GM21576 (cell line): Measurements from ENCODE around the gene RPL22.

Source experiments
- ATAC-seq: cut with Tn5 transposase; IDR thresholded peaks from one replicate; pipeline ENCODE4 v1.9.1; 2021; ENCODE audit warnings: mild to moderate bottlenecking, moderate library complexity; ENCODE audit not compliant: unreplicated experiment

Gene RPL22

DNA sequence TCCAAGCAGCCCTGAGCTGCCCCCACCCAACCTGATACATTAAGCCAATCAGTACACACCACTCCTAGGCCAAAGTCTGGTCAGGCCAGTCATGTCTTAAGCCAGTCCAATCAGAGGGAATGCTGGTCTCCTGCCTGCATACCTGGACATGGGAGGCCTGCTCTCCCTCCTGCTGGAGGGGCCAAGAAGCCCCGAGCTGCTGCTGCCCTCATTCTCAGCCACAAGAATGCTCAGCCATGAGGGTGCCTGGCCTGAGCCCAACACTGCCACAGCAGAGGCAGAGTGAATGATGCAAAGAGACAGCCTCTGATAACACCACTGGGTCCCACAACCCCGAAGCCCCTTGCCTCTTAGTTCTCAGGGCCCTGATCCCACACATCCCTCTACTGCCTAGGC, 42.3 kb downstream of the RPL22 start:
- no peak for ATAC-seq

DNA sequence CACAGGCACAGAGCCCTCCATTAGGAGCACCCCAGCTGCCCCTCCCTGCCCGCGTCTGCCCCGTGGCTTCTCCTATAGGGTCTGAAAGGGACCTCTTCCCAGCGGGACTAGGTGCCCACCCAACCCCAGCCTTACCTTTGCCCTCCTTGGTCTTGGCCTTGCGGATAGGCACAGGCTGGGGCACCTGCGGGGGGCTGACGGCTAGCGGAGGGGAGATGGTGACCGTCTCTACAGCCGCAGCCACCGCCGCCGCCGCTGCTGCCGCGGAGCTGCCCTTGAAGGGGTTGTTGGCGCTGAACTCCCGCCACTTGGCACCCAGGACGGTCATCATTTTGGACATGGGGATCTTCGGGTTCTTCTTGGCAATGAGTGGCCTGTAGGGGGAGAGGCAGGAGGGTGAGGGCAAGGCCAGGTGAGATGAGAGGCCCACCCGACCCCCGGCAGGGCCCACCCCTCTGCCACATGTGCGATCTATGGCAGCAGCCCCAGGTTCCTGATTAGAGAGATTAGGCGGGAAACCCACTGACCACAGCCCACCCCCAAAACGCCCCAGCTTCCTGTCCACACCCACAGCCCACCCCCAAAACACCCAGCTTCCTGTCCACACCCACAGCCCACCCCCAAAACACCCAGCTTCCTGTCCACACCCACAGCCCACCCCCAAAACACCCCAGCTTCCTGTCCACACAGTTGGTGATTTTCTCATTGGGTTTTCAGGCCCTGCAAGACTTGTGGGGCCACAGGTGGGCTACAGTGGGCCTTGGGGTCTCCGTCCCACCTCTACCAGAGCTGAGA, 44.7 kb downstream of the RPL22 start:
- ATAC-seq = no peak

- ATAC-seq = no peak
These were observed 46.5 kb downstream of the RPL22 start for GRCh38 chr1:6152882-6153281.

- ATAC-seq = no peak
These were observed 47.2 kb downstream of the RPL22 start for GRCh38 chr1:6152181-6152580.

- ATAC-seq = no peak
These were observed 48.0 kb downstream of the RPL22 start for GRCh38 chr1:6151291-6151822.

DNA sequence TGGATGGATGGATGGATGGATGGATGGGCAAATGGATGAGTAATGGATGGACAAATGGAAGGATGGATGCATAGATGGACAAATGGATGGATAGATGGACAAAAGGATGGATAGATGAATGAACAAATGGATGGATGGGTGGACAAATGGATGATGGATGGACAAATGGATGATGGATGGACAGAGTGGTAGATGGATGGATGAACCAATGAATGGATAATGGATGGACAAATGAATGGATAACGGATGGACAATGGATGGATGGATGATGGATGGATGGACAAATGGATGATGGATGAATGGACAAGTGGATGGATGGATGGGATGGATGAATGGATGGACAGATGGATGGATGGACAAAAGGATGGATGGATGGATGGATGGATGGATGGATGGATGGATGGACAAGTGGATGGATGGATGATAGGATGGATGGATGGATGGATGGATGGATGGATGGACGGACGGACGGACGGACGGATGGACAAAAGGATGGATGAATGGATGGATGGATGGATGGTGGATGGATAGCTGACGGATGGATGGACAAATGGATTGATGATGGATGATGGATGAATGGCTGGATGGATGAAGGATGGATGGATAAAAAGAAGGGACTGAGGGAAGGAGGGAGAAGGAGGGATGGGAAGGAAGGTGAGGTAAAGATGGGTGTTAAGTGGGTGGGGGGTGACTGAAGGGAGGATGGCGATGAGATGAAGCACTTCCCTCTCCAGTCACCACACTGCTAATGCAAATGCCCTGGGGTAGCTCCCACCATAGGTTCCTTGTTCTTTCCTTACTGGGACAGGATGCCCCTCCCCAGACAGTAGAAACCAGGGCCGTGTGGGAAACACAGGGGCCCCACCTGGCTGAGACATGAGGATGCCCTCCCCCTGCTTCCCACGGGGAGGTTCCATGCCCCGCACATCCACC, 49.1 kb downstream of the RPL22 start:
- ATAC-seq = no peak

GRCh38 chr1:6149597-6149996, 49.8 kb downstream of the RPL22 start:
- no peak for ATAC-seq

- no peak for ATAC-seq
These were observed 50.7 kb downstream of the RPL22 start for GRCh38 chr1:6148497-6149241.

- ATAC-seq = no peak
These were observed 53.5 kb downstream of the RPL22 start for GRCh38 chr1:6145864-6146410.

GRCh38 chr1:6145396-6145750, 54.0 kb downstream of the RPL22 start:
- no peak for ATAC-seq

DNA sequence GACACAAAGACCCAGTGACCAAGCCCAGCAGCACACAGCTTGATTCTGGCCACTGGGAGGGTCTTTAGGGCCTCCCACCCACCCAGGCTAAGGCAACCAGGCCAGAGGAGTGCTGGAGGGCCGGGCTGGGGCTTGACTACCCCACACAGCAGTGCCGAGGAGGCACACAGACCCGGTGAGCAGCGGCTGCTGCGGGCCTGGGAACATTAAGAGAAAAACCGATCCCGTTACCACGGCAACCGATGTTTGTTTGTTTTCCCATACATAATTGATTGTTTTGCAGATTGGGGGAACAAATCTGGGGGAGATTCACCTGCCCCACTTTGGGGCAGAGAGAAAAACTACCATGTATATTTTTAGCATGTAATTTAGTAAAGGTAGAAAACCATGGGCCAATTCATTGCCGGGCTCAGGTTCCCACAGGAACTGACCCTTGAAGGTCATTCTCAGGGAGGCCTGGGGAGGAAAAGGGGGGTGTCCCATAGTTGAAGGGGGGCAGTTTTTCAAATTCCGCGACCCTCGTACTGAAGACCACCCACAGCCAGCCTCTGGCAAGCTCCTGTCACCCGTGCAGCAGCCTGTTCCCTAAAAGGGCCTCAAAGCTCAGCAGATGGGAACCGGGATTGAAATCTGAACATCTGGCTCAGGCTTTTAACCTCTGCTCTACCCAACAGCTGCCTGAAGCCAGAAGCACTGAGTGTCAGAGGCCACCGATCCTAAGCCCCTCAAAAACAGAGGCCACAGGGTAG, 54.6 kb downstream of the RPL22 start:
- no peak for ATAC-seq

DNA sequence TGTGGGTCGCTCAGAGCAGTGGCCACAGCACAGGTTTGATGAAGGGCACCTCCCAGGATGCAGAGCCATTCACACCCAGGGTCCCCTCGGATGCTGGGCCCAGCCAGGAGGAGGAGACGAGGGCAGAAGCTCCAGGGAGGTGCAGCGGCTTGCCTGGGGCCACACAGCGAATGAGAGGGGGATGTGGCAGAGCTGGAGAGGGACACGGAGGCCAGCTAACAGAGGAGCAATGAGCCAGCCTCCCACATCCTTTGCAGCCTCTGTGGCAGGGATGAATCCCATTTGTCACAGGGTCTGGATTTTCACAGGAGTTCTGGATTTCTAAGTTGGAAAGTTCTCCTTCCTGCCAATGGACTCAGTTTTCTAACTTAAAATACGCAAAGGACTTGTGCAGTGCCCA, 55.2 kb downstream of the RPL22 start:
- no peak for ATAC-seq

- no peak for ATAC-seq
These were observed 56.0 kb downstream of the RPL22 start for GRCh38 chr1:6143395-6143794.

DNA sequence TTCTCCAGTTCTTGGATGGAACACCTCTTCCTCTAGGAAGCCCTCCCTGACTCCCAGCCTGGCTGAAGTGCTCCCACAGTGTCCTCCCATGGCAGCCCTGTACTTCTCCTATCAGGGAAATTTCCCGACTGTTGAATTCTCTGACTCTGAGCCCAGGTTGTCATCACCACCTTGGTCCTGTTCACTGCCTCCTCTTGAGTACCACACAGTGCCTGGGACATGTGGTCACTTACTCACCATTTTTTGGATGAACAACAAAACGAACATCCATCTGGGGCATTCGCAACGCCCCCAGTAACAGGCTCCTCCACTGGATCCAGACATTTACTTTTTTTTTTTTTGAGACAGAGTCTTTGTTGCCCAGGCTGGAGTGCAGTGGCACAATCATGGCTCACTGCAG, 56.7 kb downstream of the RPL22 start:
- no peak for ATAC-seq

GRCh38 chr1:6142036-6142621, 57.3 kb downstream of the RPL22 start:
- no peak for ATAC-seq

- no peak for ATAC-seq
These were observed 57.8 kb downstream of the RPL22 start for GRCh38 chr1:6141592-6141991.

DNA sequence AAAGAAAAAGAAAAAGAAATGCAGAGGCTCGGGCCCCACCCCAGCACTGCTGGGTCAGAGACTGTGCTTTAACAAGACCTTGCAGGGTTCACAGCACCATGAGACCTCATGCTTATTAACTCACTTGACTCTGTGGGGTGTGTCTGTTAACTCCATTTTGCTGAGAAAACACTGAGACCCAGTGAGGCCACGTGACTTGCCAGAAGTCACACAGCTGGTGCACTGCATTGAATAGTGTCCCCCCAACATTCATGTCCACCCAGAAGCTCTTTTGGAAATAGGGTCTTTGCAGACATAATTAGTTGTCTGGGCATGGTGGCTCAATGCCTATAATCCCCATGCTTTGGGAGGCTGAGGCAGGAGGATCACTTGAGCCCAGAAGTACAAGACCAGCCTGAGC, 59.0 kb downstream of the RPL22 start:
- no peak for ATAC-seq

GRCh38 chr1:6137758-6138157, 61.6 kb downstream of the RPL22 start:
- ATAC-seq = no peak

DNA sequence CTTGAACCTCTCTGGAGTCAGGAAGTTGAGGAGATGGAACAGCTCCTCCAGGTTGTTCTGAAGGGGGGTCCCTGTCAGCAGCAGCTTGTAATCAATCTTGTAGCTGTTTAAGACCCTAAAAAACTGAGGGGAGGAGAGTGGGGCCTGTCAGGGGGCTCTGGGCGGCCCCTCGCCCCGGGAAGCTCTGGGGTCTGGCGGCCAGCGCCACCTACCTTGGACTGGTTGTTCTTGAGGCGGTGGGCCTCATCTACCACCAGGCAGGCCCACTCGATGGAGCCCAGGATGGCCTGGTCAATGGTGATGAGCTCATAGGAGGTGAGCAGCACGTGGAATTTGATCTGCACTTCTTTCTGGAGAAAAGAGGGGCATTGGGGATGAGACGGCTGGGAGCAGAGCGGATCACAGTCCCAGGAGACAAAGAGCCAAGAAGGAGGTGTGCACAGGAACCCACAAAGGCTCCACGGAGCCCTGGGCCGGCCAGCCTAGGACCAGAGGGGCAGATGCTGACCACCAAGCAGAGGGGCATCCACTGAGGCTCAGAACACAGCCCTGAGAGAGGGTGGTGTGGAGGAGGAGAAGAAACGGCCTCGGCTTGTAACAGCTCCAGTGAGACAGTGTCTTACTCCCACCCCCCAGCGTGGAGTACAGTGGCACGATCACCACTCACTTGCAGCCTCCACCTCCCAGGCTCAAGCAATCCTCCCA, 62.7 kb downstream of the RPL22 start:
- no peak for ATAC-seq
